GM12872 (cell line): ENCODE data around the gene CAMTA1.

ENCODE experiments used
- TF ChIP-seq, protein P1 (sequence below): IDR thresholded peaks from 3 replicates; pipeline ENCODE4 v1.5.1; 2011; ENCODE audit warnings: low read depth, mild to moderate bottlenecking, low read length, moderate library complexity; ENCODE audit not compliant: insufficient read depth

CAMTA1 gene

DNA sequence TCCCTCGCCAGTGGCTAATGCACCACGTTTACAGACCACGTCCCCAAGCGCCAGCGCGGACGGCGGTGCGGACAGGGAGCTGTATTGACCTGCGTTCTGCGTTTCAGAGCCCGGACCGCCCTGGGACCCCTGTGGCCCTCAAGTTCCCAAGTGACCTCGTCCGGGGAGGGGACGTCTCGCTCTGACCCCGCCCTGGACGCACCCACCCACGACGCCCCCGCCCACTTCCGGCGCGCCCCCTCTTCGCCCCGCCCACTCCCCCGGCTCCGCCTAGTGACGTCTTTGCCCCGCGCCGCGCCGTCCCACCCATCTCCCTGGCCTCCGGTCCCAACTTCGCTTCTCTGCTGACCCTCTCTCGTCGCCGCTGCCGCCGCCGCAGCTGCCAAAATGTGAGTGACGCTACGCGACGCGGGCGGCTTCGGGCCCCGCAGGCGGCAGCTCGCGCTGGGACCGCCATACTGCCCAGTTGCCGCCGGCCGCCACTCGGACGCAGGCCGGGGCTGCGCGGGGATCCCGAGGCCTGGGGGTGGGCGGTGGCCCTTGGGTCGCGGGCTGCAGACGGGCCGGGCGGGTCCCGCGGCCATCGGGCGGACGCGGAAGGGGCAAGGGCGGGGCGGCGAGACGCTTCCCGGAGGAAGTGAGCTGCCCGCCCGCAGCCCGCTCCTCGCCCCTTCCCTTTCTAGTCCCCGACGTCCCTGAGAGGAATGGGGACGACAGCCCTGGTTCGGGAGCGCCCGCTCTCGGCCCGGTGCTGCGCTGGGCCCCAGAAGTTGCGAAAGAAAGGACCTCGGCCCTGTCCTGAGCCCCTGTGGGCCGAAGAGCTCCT is 986.0 kb downstream of the CAMTA1 start, which contains the start of gene VAMP3:
Gene VAMP3 (plus strand): TSS at position 300 of the 826 bp plus-strand sequence. CDS start 88 bp downstream, at position 388.
- TF ChIP-seq, protein P1, sequence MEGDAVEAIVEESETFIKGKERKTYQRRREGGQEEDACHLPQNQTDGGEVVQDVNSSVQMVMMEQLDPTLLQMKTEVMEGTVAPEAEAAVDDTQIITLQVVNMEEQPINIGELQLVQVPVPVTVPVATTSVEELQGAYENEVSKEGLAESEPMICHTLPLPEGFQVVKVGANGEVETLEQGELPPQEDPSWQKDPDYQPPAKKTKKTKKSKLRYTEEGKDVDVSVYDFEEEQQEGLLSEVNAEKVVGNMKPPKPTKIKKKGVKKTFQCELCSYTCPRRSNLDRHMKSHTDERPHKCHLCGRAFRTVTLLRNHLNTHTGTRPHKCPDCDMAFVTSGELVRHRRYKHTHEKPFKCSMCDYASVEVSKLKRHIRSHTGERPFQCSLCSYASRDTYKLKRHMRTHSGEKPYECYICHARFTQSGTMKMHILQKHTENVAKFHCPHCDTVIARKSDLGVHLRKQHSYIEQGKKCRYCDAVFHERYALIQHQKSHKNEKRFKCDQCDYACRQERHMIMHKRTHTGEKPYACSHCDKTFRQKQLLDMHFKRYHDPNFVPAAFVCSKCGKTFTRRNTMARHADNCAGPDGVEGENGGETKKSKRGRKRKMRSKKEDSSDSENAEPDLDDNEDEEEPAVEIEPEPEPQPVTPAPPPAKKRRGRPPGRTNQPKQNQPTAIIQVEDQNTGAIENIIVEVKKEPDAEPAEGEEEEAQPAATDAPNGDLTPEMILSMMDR, result no peak

DNA sequence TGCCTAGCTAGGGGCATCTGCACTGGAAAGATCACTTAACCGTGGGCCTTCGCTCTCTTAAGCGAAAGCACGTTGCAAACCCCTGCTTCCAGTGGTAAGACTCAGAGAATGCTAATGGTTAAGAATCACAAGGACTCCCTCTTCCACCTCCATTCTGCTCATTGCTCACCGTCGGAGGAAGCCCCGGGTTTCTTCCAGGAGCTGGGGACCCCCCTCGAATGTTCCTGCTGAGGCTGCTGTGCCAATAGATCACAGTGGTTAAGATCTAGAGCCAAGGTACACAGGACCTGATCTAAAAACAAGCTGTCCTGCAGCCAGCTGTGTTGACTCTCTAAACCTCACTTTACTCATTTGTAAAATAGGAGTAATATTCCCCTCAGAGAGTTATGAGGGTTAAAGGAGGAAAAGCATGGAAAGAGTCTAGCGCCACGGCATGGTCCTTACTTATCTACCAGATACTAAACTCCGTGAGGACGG is 986.6 kb downstream of the CAMTA1 start:
- TF ChIP-seq, protein P1, result no peak

DNA sequence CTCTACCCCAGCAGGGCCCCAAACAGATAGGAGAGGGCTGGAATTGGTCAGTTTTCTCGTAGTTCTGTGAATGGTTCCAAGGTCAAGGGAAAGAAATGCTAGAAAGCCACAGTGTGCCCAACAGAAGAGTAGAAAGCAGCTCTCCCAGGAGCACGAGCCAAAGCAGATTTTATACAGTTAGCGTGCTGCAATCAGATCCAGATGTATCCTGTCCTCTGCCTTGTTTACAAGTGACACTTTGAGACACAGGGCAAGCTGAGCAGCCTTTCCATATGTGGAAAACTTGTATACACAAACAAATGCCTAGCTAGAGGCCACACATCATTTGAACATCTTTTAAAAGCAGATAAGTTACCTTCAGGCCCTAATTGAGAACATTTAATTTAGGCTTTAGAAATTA is 992.3 kb downstream of the CAMTA1 start:
- TF ChIP-seq, protein P1, result no peak

DNA sequence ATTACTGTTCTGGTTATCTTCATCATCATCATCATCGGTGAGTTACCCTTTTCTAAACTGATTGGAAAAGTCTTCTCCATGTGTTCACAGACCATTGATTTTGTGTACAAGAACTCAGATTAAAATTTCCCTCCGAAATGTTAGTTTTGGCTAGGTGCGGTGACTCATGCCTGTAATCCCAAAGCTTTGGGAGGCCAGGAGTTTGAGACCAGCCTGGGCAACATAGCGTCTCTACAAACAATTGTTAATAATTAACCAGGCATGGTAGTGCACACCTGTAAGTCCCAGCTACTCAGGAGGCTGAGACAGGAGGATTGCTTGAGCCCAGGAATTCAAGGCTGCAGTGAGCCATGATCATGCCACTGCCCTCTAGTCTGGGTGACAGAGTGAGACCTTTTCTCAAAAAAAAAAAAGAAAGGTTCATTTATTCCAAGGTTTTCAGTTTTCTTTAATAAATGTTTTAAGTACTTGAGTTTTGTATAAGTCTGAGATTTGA is 992.9 kb downstream of the CAMTA1 start:
- TF ChIP-seq, protein P1, result no peak

DNA sequence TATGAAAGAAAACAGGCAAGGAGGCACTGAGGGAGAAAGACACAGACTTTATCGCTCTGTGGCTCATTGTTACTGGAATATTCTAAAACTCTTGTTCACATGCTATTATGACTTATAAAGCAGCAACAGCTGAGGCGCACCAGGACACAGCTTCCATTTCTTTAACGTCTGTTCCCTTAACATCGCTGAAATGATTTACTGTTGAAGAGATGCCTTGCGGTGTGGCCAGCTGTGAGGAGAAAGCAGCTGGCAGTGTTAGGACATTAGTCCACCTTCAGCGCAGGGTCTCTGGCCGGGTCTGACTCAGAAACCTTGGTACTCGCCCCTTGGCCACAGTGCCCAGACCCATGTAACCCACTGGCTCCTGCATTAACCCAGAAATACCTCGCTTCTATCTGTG is 995.7 kb downstream of the CAMTA1 start:
- TF ChIP-seq, protein P1, result no peak

DNA sequence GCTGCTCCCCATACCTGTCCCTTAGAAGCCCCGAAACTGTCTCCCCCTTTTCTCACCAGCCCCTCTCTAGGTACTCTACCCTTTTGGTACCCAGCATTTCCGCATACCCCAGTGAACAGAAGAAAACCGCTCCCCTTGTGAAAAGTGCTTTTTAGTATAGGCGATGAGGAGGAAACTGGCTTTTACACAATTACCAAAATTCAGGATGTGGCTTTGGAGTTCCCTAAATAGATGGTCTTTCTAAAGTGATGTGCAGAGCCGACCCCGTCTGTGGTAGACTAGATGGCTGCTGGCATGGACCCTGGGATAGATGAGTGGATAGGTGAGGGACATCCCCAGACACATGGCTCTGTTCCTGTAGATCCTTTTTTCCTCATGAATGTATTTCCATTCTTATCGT is 996.2 kb downstream of the CAMTA1 start:
- TF ChIP-seq, protein P1, result no peak

DNA sequence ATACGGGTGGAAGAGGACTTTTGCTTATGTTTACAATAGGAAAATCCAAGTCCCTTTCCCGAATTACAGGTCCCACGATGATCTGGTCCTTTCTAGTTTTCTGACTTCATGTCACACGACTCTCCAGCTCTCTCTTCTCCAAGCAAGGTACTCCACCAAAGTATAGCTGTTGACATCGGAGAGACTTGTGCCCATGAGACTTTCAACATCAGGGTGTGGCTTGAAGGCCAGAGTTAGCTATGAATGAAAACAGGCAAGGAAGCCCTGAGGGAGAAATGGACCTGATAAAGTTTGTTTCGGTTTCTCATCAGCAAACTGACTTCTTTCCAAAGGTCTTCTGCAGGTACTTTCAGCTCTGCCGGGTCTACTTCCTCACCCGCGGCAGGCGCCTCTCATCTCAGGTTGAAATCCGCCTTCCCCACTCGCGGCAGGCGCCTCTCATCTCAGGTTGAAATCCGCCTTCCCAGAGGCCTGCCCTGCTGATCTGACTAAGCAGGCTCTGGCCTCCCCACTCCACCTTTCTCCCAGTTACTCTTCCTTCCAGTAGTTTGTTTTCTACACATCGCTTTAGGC is 996.8 kb downstream of the CAMTA1 start:
- TF ChIP-seq, protein P1, result no peak
